PC-9 (cell line): ENCODE results near the gene FAM120C. TPM values are rescaled to one million over a fixed set of nuclear protein-coding genes. Genes with fewer than 3 reads are reported as not detected.
A peak's percentile ranks its signal among the peaks of the same experiment; 100 is the strongest.

Experiments used
- BruUV-seq: library from RNA; stranded (reverse); fragments of 400-500 nt; replicated peaks from 2 replicates; lab custom pipeline; 2021; lab: Mats Ljungman, UMichigan
- CTCF ChIA-PET: fragments of 300-600 bp; sonication (Branson Sonifier 250); formaldehyde crosslinking; loops from one replicate; lab custom pipeline; 2022; ENCODE audit warnings: antibody characterized with exemption; lab: Charles Lee
- POLR2A ChIA-PET: fragments of 300-600 bp; sonication (Branson Sonifier 250); formaldehyde crosslinking; loops from one replicate; lab custom pipeline; 2022; ENCODE audit warnings: antibody characterized with exemption; ENCODE audit not compliant: unreplicated experiment; lab: Charles Lee
- DNase-seq, 2 experiments: peaks; one replicate each; pipeline versions ENCODE4 v3.0.0 to v3.0.0-alpha.2; 2015 to 2022; ENCODE audit warnings: mixed read lengths in 1 of 2
- H2AFZ ChIP-seq: fragments of 200-600 bp; sonication (generic); 2 replicates; pipeline ENCODE4 v1.8.1; 2017; ENCODE audit warnings: antibody characterized with exemption
- H3F3A ChIP-seq: fragments of 200-600 bp; sonication (generic); 2 replicates; pipeline ENCODE4 v1.8.1; 2017; ENCODE audit warnings: antibody characterized with exemption, mild to moderate bottlenecking, low read depth; ENCODE audit not compliant: insufficient read depth
- H3K27ac ChIP-seq: fragments of 200-600 bp; sonication (generic); 2 replicates; pipeline ENCODE4 v1.6.1; 2016; ENCODE audit warnings: mixed run types
- H3K27me3 ChIP-seq: fragments of 200-600 bp; sonication (generic); 2 replicates; pipeline ENCODE4 v1.6.1; 2016; ENCODE audit warnings: low read depth, mixed run types; ENCODE audit not compliant: insufficient read depth
- H3K36me3 ChIP-seq: fragments of 200-600 bp; sonication (generic); 2 replicates; pipeline ENCODE4 v1.6.1; 2016; ENCODE audit warnings: low read depth, mixed run types
- H3K4me1 ChIP-seq: fragments of 200-600 bp; sonication (generic); replicated peaks from 2 replicates; pipeline ENCODE4 v1.6.1; 2016; ENCODE audit warnings: mixed run types; ENCODE audit not compliant: insufficient read depth
- H3K4me2 ChIP-seq: fragments of 200-600 bp; sonication (generic); 2 replicates; pipeline ENCODE4 v1.6.1; 2017; ENCODE audit warnings: mixed run types
- H3K4me3 ChIP-seq: fragments of 200-600 bp; sonication (generic); 2 replicates; pipeline ENCODE4 v1.6.1; 2016; ENCODE audit warnings: mixed run types
- H3K79me2 ChIP-seq: fragments of 200-600 bp; sonication (generic); 2 replicates; pipeline ENCODE4 v1.6.1; 2017; ENCODE audit warnings: low read depth, mixed run types
- H3K9me2 ChIP-seq: fragments of 200-600 bp; sonication (generic); 2 replicates; pipeline ENCODE4 v1.8.1; 2017; ENCODE audit warnings: mild to moderate bottlenecking; ENCODE audit not compliant: insufficient read depth
- H3K9me3 ChIP-seq: fragments of 200-600 bp; sonication (generic); 2 replicates; pipeline ENCODE4 v1.8.1; 2016; ENCODE audit warnings: low read depth; ENCODE audit not compliant: insufficient read depth
- H4K20me1 ChIP-seq: fragments of 200-600 bp; sonication (generic); 2 replicates; pipeline ENCODE4 v1.8.1; 2017; ENCODE audit not compliant: insufficient read depth
- CTCF ChIP-seq: fragments of 200-600 bp; sonication (generic); conservative IDR thresholded peaks from 2 replicates; pipeline ENCODE4 v1.6.1; 2017; ENCODE audit warnings: mixed run types, antibody characterized with exemption, mild to moderate bottlenecking, moderate library complexity
- EZH2 ChIP-seq: fragments of 200-600 bp; sonication (generic); IDR thresholded peaks from 2 replicates; pipeline ENCODE4 v1.8.0; 2017; ENCODE audit warnings: antibody characterized with exemption, low read depth
- intact Hi-C: fragments of 100-400 bp; cut with micrococcal nuclease; formaldehyde crosslinking; loops from one replicate; pipeline ENCODE4 v1.10.0; 2022; ENCODE audit not compliant: unreplicated experiment
- total RNA-seq: library from RNA; stranded (reverse); gene quantifications from 2 replicates; pipeline ENCODE4 v1.2.3, GENCODE V29; 2021

The FAM120C gene
- total RNA-seq, 1 experiment from 2014 or later: 21.6 TPM

GRCh38 chrX:54178100-54178940, 4.7 kb downstream of the FAM120C start:
- Histone ChIP-seq H4K20me1 (no peaks in the 10 kb centered on the region), H3F3A (peaks cover 13% of the 10 kb centered on the region)
- TF ChIP-seq EZH2 (no peak), CTCF (no peak)

GRCh38 chrX:54177306-54177705, 5.7 kb downstream of the FAM120C start:
- H3F3A ChIP-seq: peaks cover 13% of the 10 kb centered on the region
- H2AFZ ChIP-seq: no peak overlapping the region
- POLR2A ChIA-PET: no interaction called here
- no peak for DNase-seq
- TF ChIP-seq CTCF: no peak
- no peak for TF ChIP-seq EZH2
- CTCF ChIA-PET: interaction anchor here (0.6 kb wide), 1 partner anchor 870 kb away, joined by 12 read pairs; no protein-coding TSS in a partner anchor
- no peaks in the 10 kb centered on the region for H3K9me2 ChIP-seq
- intact Hi-C loops: no loop called here
- H3K4me1 ChIP-seq: peaks cover 45% of the 10 kb centered on the region
- no TSS peak for BruUV-seq
- peak overlapping the region; percentile 96 for H3K27ac ChIP-seq
- peak overlapping the region; percentile 98 for H3K4me2 ChIP-seq
- H4K20me1 ChIP-seq: no peaks in the 10 kb centered on the region
- no peaks in the 10 kb centered on the region for H3K9me3 ChIP-seq
- H3K27me3 ChIP-seq: no peaks in the 10 kb centered on the region
- H3K79me2 ChIP-seq: peaks cover 70% of the 10 kb centered on the region
- H3K36me3 ChIP-seq: peaks cover 10% of the 10 kb centered on the region; the same call in 1 of the 2 replicates
- H3K4me3 ChIP-seq: 0 out of 2 replicates have a peak overlapping the region, but pooled peaks have one; percentile 41

More at GRCh38 chrX:54178100-54178940, 4.7 kb downstream of the FAM120C start:
- Histone ChIP-seq H3K4me1 (peaks cover 45% of the 10 kb centered on the region), H3K9me3 (no peaks in the 10 kb centered on the region), H2AFZ (no peak overlapping the region), H3K9me2 (no peaks in the 10 kb centered on the region), H3K4me3 (peak overlapping the region; percentile 41; the same call in 1 of the 2 replicates), H3K27me3 (no peaks in the 10 kb centered on the region), H3K79me2 (peaks cover 75% of the 10 kb centered on the region), H3K36me3 (peaks cover 10% of the 10 kb centered on the region; the same call in 1 of the 2 replicates), H3K27ac (peak overlapping the region; percentile 96), H3K4me2 (peak overlapping the region; percentile 98)
- ChIA-PET CTCF (interaction anchor here (0.5 kb wide), 1 partner anchor 830 kb away, joined by 3 read pairs; no protein-coding TSS in a partner anchor), POLR2A (no interaction called here)
- no TSS peak for BruUV-seq
- intact Hi-C loops: no loop called here
- DNase-seq: peak in 1 of 2 experiments; percentile 79

- H3K27me3 ChIP-seq: no peaks in the 10 kb centered on the region
- H3K4me2 ChIP-seq: no peak overlapping the region
- peaks cover 16% of the 10 kb centered on the region for H3K4me1 ChIP-seq
- H3K27ac ChIP-seq: no peak overlapping the region
- H2AFZ ChIP-seq: no peak overlapping the region
- no peak overlapping the region for H3K4me3 ChIP-seq
- H3F3A ChIP-seq: peaks cover 7% of the 10 kb centered on the region
- H3K79me2 ChIP-seq: peaks cover 35% of the 10 kb centered on the region
- H3K9me3 ChIP-seq: no peaks in the 10 kb centered on the region
- H3K9me2 ChIP-seq: no peaks in the 10 kb centered on the region
- POLR2A ChIA-PET: no interaction called here
- DNase-seq: no peak
- TF ChIP-seq EZH2 (no peak), CTCF (no peak)
- CTCF ChIA-PET: no interaction called here
- H4K20me1 ChIP-seq: no peaks in the 10 kb centered on the region
- intact Hi-C loops: loop anchor here (2.0 kb wide), 1 partner anchor 489 kb away; no protein-coding TSS in a partner anchor
- BruUV-seq: no TSS peak
- peaks cover 8% of the 10 kb centered on the region; the same call in 1 of the 2 replicates for H3K36me3 ChIP-seq
Measured at GRCh38 chrX:54173791-54174190, 9.3 kb downstream of the FAM120C start.
